ENCODE data around the gene HS3ST1.

Gene HS3ST1

DNA sequence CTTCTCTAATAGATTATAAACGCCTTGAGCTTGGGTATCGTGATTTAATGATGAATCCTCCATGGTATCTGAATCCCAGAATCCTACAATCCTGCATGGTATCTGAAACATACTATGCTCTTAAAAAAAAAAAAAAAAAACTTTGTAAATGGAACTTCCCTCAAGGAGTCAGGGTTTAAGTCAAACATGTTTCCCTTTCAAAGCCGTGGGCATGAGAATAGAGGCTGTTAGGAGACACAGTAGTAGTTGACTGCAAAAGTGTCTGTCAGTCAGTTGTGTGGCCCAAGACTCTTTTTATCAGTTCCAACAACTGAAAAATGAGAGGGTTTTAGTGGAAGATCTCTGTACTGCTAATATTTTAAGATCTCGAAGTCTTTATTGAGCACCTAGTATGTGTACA lies 2.4 kb upstream of the HS3ST1 start:
- DNase-seq (ENCODE audit: low spot score), result no peak

DNA sequence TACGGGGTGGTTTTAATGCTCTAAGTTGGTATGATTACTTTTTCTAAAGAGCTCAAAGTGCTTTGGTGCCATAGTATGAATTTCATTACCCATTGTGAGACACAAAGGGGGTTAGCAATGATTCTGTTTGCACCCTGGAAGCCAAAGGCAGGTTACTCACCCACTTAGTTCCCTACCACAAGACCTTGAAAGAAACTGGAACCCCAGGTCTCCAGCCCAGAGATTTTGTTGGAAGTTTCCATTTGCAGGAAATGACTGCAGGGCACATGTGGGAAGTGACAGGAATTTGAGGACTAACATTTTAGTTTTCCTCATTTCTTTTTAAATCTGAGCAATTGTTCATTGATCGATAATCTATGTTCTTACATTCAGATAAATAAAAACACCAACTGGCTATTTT lies 1.8 kb upstream of the HS3ST1 start:
- DNase-seq (ENCODE audit: low spot score), result no peak

DNA sequence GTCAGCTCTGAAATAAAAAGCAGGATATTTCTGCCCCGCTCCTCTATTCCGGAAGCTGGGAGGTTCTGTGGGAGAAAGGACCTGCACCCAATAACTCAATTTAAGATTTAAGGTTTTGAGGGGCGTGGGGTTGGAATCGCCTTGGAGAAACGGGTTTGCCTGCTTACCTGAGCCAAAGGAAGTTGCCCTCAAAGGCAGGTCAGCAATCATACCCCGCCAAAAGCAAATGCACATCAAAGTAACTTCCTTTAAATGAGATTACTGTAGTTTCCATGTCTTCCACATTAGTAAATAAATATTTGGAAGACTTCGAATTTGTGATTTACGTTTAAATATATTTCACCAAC lies 978 bp upstream of the HS3ST1 start:
- DNase-seq (ENCODE audit: low spot score), result no peak

DNA sequence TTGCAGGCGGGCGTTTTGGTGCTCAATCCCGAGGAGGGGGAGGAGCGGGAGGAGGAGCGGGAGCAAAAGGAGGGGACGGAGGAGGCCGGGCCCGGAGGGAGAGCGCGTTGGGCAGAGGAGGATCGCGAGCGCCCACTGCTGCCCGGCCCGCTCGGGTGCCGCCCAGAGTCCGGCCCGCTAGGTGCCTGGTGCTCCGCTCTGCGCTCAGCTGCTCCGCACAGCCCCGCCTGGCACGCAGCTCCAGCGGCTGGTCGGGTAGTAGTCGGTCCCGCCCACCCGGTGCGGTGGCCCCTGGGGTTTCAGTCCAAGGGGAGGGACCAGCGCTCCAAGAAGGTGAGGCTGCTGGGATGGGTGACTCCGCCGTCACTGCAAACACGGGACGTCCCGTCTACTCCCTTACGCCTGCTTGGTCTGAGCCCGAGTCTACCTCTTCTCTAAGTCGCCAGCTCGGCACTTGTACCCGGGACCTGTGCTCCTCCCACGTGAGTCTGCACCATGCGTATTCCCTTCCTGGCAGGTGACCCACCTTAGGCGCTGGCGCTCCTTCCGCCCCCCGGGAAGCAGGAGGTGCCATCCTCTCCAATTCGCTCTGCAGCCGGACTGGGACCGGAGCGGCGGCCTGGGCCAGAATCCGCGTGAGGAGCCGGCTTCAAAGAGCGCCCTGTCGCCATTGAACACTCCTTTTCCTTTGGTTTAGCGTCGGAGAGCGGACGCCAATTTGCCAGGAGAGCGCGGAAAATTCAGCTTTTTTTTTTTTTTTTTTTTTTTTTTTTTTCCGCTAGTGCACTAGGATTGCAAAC lies 405 bp upstream of the HS3ST1 start:
- peak; percentile 29 for DNase-seq (ENCODE audit: low spot score)

DNA sequence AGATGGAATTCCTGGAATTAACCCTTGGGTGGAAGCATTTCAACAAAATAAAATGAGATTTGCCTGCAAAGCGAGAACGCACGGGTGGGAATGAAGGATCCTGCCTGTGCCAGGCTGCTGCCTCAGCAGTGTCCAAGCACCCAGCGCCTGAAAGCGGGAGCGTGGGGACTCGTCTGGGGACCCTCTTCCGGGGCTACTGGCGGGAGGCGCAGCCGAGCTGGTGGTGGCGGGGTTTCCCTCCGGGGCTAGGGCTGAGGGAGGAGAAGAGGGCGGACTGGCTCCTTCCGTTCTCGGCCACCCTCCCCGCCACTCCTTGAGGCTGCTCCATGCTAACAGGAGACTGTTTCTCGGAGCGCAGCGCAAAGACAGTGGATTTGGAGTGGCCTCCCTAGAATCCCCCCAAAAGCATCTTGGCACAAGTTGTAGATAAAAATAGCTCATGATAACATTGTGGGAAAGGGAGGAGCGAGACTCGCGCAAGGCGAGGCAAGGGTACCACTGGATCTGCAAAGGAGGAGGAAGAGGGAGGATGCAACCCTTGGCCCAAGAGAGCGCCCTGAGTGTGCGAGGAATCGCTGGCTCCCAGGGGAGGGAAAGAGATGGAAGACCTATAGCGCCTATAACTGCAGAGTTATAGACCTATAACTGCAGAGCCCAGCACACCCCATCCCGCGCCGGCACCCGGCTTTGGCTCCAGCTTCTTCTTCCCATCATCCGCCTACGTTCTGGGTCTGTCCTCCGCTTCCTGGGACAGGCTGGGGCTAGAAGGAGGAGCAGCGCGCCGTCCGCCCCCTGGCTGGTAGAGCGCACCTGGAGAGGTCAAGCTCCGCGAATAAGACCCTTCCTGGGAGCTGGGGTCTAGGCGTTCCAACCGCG lies 1.3 kb downstream of the HS3ST1 start:
- DNase-seq (ENCODE audit: low spot score), result no peak

DNA sequence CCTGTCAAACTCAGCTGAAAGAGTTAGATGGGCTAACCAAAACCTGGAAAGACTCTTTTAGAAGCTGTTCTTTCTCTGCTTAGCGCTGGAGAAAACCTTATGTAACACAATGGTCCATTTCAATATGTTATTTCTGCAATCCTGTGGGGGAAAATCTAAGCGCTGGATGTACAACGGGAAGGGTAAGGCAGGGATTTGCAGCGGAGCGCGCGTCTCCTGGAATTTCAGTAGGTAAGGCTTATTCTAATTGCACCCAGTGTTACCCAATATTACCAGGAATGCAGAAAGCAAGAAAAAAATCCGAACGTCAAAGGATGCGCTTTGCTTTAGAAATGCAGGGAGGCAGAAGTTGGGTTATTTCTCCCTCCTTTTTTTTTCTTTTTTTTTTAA lies 2.0 kb downstream of the HS3ST1 start:
- no peak for DNase-seq (ENCODE audit: low spot score)

DNA sequence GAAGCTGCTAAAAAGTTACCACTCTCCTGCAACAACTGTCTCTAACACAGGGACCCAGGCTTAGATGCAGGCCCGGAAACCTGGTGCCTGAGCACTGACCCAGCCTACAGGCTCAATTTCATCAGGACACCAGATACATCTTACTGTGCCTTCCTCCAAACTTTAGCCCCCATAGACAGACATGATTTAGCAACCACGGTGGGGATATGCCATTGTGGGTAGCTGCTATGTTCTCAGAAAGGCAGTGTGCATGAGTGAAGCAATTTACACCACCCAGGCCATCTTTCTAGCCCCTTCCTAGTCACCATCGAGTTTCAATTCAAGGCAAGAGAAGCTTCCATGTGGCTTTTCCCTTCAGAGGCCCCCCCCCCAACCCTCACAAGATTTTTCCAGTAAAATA lies 2.7 kb downstream of the HS3ST1 start:
- no peak for DNase-seq (ENCODE audit: low spot score)

DNA sequence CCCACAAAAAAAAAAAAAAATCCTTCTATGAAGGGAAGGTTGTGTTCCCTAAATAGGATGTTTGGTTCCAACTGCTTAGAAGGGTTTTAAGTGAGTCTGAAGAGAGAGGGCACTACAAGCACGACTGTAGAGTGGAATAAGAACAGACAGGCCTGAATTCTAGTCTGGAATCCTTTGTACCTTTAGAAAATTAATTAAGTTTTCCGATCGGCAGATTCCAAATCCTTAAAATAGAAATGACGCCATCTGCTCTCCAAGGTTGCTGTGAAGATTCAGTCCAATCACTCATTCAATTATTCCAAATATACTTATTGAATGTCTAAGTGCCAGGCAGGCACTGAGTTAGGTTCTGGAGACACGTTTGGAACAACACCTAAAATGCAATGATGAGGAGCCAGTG lies 3.8 kb downstream of the HS3ST1 start:
- DNase-seq (ENCODE audit: low spot score), result no peak

DNA sequence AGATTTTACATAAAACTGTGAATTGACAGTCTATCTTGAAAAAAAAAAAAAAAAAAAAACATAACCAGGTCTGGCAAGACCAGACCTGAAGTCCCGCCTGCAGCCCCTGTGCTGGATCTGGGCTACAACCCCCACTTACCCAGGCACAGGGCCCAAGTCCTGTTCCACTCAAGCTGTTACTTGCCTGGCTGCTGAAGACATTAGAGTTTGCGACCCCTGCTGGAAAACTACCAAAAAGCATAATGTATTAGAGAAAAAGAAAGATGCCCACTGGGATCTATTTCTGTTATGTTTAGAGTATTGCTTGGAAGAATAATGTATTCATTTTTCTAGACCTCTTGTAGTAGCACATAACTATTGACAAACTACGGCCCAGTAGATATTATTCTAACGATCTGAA lies 4.7 kb downstream of the HS3ST1 start:
- no peak for DNase-seq (ENCODE audit: low spot score)

DNA sequence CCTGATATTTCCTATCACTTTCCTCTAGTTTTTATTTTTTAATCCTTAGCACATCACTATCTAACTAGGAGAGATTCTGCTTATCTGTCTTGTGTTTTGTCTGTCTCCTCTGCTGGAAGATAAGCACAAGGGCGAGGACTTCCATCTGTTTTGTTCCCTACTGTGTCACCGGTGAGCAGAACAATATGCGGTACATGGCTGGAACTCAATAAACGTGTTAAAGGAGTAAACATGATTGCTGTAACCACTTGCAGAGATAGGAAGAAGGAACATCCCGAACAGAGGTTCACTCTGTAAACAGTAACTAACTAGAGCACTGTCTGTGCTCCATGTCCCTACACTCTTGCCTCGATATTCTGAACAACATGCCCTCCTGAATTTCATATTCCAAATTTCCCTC lies 5.2 kb downstream of the HS3ST1 start:
- no peak for DNase-seq (ENCODE audit: low spot score)

DNA sequence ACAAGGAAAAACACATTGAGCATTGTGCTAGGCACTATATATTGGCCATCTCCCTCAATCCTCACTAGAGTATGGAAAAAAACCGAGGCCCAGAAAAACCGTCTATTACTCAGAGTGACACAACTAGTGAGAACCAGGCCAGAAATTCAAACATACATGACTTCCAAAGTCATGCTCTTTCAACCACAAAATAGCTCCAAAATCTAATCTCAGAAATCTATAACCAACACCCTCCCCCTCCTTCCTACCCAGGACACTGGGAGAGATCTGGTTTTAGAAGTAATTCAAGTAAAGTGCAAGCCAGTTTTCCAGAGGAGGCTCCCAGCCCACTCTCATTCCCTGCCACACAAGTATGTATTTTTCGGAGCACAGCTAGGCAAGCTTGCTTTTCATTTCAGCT lies 7.6 kb downstream of the HS3ST1 start:
- no peak for DNase-seq (ENCODE audit: low spot score)

DNA sequence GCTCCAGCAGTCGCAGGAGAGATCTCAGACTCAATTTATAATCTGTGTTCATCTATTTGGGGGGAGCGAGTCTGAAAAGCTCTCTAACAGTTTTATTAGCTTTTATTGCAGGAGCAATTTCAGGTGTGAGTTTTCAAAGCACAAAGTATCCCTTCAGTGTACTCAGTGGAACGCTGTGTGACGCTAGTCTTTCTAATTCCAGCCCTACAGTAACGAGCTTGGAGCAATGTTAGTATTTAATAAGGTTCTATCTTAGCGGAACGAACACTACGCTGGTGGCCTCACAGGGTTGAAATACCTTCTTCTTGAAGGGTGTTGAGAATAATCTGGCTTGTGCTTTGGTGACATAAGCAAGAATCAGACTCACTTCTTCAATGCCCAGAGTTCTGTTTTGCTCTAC lies 8.4 kb downstream of the HS3ST1 start:
- DNase-seq (ENCODE audit: low spot score), result no peak

DNA sequence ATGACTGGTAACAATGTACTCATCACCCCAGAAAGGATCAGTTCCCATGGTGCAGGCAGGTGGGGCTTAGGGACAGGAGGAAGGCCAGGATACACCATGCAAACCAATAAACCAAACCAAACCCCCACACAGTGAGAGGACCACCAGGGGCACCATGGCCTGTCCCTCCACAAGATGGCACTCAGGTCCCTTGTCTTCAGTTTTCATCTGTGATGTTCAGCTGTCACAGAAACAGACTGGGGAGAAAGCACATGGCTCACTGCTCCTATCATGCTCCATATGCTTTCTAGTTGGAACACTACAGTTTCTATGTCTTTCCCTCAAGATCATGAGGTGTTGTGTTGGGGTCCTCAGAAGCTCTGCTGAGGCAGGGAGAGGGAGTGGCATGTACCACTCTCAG lies 10.1 kb downstream of the HS3ST1 start:
- no peak for DNase-seq (ENCODE audit: low spot score)

DNA sequence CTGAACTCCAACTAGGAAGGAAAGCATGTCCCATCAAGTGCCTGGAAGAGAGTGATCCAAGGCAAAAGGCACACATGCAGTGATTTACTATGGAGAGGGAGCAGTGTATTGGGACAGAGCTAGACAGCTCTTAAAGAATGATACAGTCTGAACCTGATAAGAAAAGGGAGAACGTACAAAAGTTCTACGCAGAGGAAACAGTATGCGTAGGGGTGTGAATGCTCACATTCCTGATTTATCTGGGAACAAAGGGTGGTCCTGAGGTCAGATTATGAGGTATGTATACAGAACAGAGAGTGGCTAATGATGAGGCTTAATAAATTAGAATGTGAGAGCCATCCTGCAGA lies 12.0 kb downstream of the HS3ST1 start:
- no peak for DNase-seq (ENCODE audit: low spot score)

DNA sequence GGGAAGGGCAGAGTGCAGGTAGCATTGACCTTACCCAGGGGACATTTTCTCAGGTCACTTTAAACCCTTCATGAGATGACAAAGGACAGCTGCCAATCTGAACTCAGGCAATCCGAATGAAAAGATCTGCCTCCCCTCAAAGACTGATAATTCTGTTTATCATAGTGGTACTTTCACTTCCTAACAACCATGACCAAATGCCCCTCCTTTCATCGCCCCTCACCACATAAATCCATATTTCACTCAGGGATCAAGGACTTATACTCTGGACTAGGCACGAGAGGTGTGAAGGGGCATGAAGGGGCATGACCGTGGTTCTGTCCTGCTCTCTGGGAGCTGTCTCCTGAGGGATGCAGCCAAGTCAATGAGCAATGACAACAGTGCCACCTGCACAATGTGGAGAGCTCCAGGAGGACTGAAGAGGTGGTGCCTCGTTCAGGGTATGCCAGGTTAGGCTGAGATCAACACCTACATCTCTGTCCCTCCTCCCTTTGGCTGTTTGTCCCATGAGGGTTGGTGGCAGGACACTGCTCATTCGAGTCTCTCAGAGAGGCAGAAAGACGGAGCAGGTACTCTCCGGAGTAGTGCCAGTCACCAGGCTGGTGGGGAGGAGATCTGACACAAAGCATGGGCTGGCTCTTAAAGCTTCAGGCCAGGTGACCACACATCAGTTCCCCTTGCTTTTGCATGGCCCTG lies 12.5 kb downstream of the HS3ST1 start:
- no peak for DNase-seq (ENCODE audit: low spot score)

DNA sequence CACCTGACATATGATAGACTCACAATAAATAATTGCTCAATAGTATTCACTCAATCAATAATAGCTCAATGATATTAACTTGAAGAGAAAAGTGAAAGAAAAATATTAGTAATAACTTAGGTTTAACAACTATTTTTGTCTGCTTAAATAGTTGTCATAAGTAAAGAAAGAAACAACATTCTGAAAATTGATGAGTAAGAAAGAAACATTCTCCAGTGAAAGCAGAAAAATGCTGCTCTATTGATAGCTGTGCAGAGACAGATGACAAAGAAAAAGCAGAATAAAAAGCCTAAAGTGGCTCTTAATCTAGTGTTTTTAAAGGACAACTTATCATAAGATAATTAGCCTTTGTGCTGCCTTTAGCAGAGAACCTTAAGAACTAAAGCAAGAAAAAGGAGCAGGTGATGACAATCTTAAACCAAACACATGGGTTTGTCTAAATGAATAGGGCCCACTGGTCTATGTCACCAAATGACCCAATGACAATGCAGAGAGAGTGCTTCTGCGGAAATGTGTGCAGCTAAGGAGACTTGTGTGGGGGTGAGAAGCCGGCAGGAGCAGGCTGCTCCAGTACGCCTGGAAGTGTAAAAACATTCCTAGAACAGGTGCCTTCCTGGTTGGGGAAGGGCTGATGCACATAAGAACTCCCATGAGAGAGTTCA lies 13.2 kb downstream of the HS3ST1 start:
- DNase-seq (ENCODE audit: low spot score), result no peak

DNA sequence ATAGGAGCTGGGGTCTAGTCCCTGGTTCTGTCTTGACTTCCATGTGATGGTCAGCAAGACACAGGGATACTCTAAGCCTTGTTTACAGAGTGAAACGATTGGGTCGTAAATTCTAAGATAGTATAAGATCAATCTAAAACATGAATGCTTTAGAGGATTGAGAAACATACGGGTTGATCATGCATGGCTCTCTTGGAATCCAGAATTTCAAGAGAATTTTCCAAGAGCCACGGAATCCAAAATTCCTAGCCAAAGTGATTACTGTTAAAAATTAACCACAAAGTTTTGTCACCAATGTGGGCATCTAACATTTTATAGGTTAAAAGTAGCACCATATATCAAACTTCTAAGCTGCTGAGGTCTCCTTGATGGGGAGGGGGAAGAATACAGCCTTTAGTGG lies 16.5 kb downstream of the HS3ST1 start:
- no peak for DNase-seq (ENCODE audit: low spot score)

DNA sequence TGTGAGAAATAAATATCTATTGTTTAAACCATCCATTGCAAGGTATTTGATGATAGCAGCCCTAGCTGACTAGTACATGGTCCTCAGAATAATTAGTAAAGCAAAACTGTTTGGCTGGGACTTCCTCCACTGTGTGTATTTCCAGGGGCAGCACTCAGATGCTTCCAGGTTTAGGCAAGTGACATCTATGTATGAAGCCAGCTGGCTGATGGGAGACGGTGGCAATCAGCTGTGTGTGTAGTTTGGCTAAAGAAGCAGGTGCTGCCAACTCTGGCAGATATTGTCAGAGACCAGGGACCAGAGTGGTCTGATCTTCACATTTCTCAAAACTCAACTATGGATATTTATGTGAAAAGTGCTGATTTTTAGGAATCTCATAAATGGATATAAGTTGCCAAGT lies 19.1 kb downstream of the HS3ST1 start:
- no peak for DNase-seq (ENCODE audit: low spot score)

DNA sequence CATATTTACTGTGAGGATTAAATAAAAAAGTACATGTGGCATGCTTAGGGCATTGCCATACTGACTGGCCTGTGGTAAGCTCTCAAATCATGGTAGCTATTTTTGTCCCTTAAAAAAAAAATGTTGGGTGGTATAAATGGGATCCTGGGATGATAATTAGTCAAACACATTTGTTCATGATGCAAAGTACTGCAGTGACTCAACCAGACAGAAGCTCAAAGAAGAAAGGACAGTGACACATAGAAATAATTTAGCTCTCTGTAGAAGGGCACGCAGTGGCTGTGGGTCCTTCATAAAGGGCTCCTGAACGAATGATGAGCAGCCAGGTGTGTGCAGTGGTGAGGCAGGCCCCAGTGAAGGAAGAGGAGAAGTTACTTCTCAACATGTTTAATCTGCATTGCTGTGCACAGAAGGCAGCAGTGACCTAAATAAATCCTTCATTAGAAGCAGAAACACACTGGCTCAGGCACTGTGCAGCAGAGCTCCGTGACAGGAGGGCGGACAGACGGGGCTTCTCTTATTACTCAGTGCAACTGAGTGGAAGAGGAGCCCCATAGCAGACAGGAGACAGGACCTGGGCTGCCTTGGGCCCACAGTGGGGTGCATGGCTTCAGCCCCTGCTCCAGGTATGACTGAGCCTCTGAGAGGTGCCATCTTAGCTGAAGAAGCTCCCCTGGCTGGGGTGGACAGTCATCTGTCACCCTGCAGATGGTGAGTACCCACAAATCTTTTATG lies 20.3 kb downstream of the HS3ST1 start:
- DNase-seq (ENCODE audit: low spot score), result no peak

DNA sequence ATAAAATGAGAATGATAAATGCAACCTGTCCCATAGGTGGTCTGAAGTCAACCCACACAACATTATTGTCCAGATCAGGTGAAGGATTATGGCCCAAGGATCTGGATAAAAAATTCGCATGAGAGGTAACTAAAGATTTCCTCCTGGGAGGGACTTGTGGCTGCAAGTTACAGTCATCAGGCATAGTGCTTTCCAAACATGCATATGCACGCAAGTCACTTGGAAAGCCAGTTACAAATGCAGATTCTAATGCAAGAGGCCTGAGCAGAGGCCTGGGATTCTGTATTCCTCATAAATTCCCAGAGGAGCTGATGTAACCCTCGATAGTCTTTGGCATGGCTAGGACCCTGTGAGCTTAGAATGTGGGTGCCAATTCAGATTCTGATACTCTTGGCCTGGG lies 21.1 kb downstream of the HS3ST1 start:
- no peak for DNase-seq (ENCODE audit: low spot score)

DNA sequence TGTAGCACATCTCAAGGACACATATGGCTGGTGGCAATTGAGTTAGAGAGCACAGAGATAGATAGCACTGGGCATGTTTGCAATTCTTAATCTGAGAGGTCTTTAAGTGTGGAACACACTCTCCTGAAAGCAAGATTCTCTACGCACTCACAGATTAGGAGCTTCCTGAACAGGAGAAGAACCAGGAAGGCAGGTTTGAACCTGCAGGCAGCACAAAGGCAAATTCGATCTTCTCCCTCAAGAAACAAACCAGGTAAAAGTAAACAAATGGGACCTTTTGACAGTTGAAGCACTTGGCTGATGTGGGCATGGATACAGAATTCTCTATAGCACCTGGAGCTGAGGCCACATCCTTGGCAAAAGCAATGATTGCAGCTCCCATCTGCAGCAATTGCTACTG lies 24.3 kb downstream of the HS3ST1 start:
- no peak for DNase-seq (ENCODE audit: low spot score)

DNA sequence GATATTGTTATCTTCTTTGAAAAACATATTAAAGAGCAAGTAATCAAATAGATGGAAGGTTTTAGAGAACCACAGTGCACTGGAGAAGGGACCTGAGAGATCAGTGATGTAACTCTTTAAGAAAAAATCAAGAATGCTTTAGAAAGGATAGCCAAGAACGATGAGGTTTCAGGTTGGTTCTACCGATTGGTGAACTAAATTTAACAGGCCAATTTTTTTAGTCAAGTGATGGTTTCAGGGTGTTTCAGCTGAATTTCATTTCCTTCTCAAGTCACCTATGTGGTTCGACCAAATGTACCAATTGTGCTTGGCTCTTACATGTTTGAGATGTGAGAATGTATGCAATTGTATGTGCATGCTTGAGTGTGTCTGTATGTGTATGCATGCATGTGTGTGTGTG lies 26.5 kb downstream of the HS3ST1 start:
- no peak for DNase-seq (ENCODE audit: low spot score)
